HG02588 (cell line): ENCODE data around the gene ARHGAP29.

Experiments used
- ATAC-seq: cut with Tn5 transposase; IDR thresholded peaks from one replicate; pipeline ENCODE4 v1.9.1; 2021; ENCODE audit warnings: mild to moderate bottlenecking, moderate library complexity; ENCODE audit not compliant: unreplicated experiment

Gene ARHGAP29

GRCh38 chr1:94126651-94127050 is 110.7 kb downstream of the ARHGAP29 start:
- no peak for ATAC-seq

GRCh38 chr1:94125551-94126514 is 111.6 kb downstream of the ARHGAP29 start:
- ATAC-seq, result no peak

GRCh38 chr1:94124538-94124937 is 112.8 kb downstream of the ARHGAP29 start:
- no peak for ATAC-seq

GRCh38 chr1:94122201-94122970 is 115.0 kb downstream of the ARHGAP29 start:
- no peak for ATAC-seq
